ENCODE results near the gene DUSP15.

- no peak for TF ChIP-seq MAZ (IDR thresholded peaks at IDR 0.05; ENCODE audit: borderline replicate concordance, low read depth, low read length)
- TF ChIP-seq CTCF (conservative IDR thresholded peaks at IDR 0.05; ENCODE audit: low read depth, low read length): no peak
- no peak for TF ChIP-seq POLR2A (IDR thresholded peaks at IDR 0.05; ENCODE audit: low read depth, low read length)
- TF ChIP-seq NFE2L2 (IDR thresholded peaks at IDR 0.05; ENCODE audit: low read depth, low read length): no peak
- no peak for TF ChIP-seq RAD21 (IDR thresholded peaks at IDR 0.05; ENCODE audit: low read length)
- TF ChIP-seq SMC3 (IDR thresholded peaks at IDR 0.05; ENCODE audit: low read depth, low read length): no peak
- TF ChIP-seq RCOR1 (IDR thresholded peaks at IDR 0.05; ENCODE audit: insufficient replicate concordance, low read length): no peak
- no peak for TF ChIP-seq FOS (IDR thresholded peaks at IDR 0.05; ENCODE audit: low read depth, low read length)
- no peak for TF ChIP-seq MXI1 (IDR thresholded peaks at IDR 0.05; ENCODE audit: borderline replicate concordance, low read depth, low read length)
- no peak for TF ChIP-seq CEBPB (IDR thresholded peaks at IDR 0.05; ENCODE audit: low read depth, low read length)
- peak; percentile 97 for TF ChIP-seq RFX5 (IDR thresholded peaks at IDR 0.05; ENCODE audit: low read depth, low read length)
- TF ChIP-seq, protein P1, sequence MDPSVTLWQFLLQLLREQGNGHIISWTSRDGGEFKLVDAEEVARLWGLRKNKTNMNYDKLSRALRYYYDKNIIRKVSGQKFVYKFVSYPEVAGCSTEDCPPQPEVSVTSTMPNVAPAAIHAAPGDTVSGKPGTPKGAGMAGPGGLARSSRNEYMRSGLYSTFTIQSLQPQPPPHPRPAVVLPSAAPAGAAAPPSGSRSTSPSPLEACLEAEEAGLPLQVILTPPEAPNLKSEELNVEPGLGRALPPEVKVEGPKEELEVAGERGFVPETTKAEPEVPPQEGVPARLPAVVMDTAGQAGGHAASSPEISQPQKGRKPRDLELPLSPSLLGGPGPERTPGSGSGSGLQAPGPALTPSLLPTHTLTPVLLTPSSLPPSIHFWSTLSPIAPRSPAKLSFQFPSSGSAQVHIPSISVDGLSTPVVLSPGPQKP (IDR thresholded peaks at IDR 0.05; ENCODE audit: borderline replicate concordance, low read depth, low read length): no peak
- TF ChIP-seq, protein P2, sequence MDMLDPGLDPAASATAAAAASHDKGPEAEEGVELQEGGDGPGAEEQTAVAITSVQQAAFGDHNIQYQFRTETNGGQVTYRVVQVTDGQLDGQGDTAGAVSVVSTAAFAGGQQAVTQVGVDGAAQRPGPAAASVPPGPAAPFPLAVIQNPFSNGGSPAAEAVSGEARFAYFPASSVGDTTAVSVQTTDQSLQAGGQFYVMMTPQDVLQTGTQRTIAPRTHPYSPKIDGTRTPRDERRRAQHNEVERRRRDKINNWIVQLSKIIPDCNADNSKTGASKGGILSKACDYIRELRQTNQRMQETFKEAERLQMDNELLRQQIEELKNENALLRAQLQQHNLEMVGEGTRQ (IDR thresholded peaks at IDR 0.05; ENCODE audit: low read depth, low read length): no peak
- TF ChIP-seq CHD1 (IDR thresholded peaks at IDR 0.05; ENCODE audit: low read depth, low read length): no peak
Observed at GRCh38 chr20:31894980-31895675, 24.8 kb upstream of the DUSP15 start.
